HAP-1 (cell line): ENCODE results near the gene ERC2.

Source experiments
- DNase-seq, 2 experiments: peaks; one replicate each; pipeline ENCODE4 v3.0.0-alpha.2; 2016 to 2020; ENCODE audit warnings: low spot score in 2 of 2
- H3K27me3 ChIP-seq: fragments of 250-450 bp; sonication (Bioruptor Pico); 2 replicates; pipeline ENCODE4 v1.5.1; 2020; ENCODE audit warnings: low read depth, mild to moderate bottlenecking, moderate library complexity
- H3K36me3 ChIP-seq: fragments of 250-450 bp; sonication (Bioruptor Pico); replicated peaks from 2 replicates; pipeline ENCODE4 v1.5.1; 2020; ENCODE audit warnings: mild to moderate bottlenecking
- H3K4me1 ChIP-seq: fragments of 250-450 bp; sonication (Bioruptor Pico); 2 replicates; pipeline ENCODE4 v1.5.1; 2020; ENCODE audit warnings: mild to moderate bottlenecking
- H3K4me3 ChIP-seq: fragments of 250-450 bp; sonication (Bioruptor Pico); 2 replicates; pipeline ENCODE4 v1.5.1; 2020; ENCODE audit warnings: mild to moderate bottlenecking, moderate library complexity
- H3K9me3 ChIP-seq: fragments of 250-450 bp; sonication (Bioruptor Pico); 2 replicates; pipeline ENCODE4 v1.5.1; 2020; ENCODE audit warnings: mild to moderate bottlenecking, moderate library complexity
- in situ Hi-C: fragments of 300-500 bp; cut with MboI; formaldehyde crosslinking; loops from 3 replicates; pipeline ENCODE4 v1.14.3; 2020; ENCODE audit warnings: low sequenced_read_pairs, inconsistent platforms, mixed read lengths

The ERC2 gene

DNA sequence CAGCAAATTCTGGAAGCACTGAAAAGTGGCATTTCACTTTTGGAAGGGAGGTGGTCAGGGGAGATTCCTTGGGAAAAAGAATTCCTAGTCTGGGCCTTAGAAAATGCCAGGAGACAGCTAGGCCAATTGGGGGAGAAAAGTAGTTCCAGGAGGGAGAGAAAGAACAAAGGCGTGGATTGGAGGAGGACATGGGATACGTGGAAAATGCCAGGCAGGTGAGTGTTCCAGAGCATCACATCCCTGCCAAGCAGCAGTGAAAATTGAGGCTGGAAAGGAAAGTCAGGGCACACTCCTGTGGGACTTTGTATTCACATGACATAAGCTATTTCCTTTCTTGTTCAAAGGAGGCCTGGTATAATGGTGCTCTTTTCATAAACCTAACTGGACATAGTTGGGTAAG lies 846.6 kb downstream of the ERC2 start:
- Histone ChIP-seq H3K36me3 (no peaks in the 10 kb centered on the region), H3K9me3 (no peaks in the 10 kb centered on the region), H3K4me3 (no peak overlapping the region), H3K27me3 (no peaks in the 10 kb centered on the region), H3K4me1 (peaks cover 11% of the 10 kb centered on the region)
- in situ Hi-C loops = no loop called here
- DNase-seq = no peak

GRCh38 chr3:55621026-55621422 lies 847.2 kb downstream of the ERC2 start:
- in situ Hi-C loops = no loop called here
- no peak for DNase-seq
- H3K4me3 ChIP-seq = no peak overlapping the region
- no peaks in the 10 kb centered on the region for H3K9me3 ChIP-seq
- peaks cover 5% of the 10 kb centered on the region for H3K4me1 ChIP-seq
- H3K27me3 ChIP-seq = no peaks in the 10 kb centered on the region
- H3K36me3 ChIP-seq = no peaks in the 10 kb centered on the region

- Histone ChIP-seq H3K27me3 (no peaks in the 10 kb centered on the region), H3K9me3 (no peaks in the 10 kb centered on the region), H3K4me3 (no peak overlapping the region), H3K4me1 (no peaks in the 10 kb centered on the region; the same call in 1 of the 2 replicates), H3K36me3 (no peaks in the 10 kb centered on the region)
- in situ Hi-C loops = no loop called here
- no peak for DNase-seq
Measured at GRCh38 chr3:55620351-55621025, 847.8 kb downstream of the ERC2 start.

GRCh38 chr3:55619046-55619808 lies 849.0 kb downstream of the ERC2 start:
- no peaks in the 10 kb centered on the region for H3K27me3 ChIP-seq
- H3K4me1 ChIP-seq = no peaks in the 10 kb centered on the region
- DNase-seq = no peak
- H3K36me3 ChIP-seq = no peaks in the 10 kb centered on the region
- H3K4me3 ChIP-seq = no peak overlapping the region
- no peaks in the 10 kb centered on the region for H3K9me3 ChIP-seq
- in situ Hi-C loops = no loop called here

- in situ Hi-C loops = no loop called here
- Histone ChIP-seq H3K36me3 (no peaks in the 10 kb centered on the region), H3K4me3 (no peak overlapping the region), H3K4me1 (no peaks in the 10 kb centered on the region), H3K27me3 (no peaks in the 10 kb centered on the region), H3K9me3 (no peaks in the 10 kb centered on the region)
- DNase-seq = no peak
Measured at GRCh38 chr3:55617385-55617784, 850.9 kb downstream of the ERC2 start.

- Histone ChIP-seq H3K9me3 (no peaks in the 10 kb centered on the region), H3K4me1 (no peaks in the 10 kb centered on the region), H3K36me3 (no peaks in the 10 kb centered on the region), H3K4me3 (no peak overlapping the region), H3K27me3 (no peaks in the 10 kb centered on the region)
- DNase-seq = no peak
- in situ Hi-C loops = no loop called here
Measured at GRCh38 chr3:55616803-55617202, 851.5 kb downstream of the ERC2 start.

GRCh38 chr3:55615694-55616295 lies 852.5 kb downstream of the ERC2 start:
- Histone ChIP-seq H3K4me1 (peaks cover 4% of the 10 kb centered on the region; the same call in 1 of the 2 replicates), H3K9me3 (no peaks in the 10 kb centered on the region), H3K36me3 (no peaks in the 10 kb centered on the region), H3K27me3 (no peaks in the 10 kb centered on the region), H3K4me3 (no peak overlapping the region)
- DNase-seq = no peak
- in situ Hi-C loops = no loop called here

- peaks cover 6% of the 10 kb centered on the region; the same call in 1 of the 2 replicates for H3K4me1 ChIP-seq
- H3K4me3 ChIP-seq = no peak overlapping the region
- H3K9me3 ChIP-seq = no peaks in the 10 kb centered on the region
- no peaks in the 10 kb centered on the region for H3K36me3 ChIP-seq
- no peaks in the 10 kb centered on the region for H3K27me3 ChIP-seq
- DNase-seq = no peak
- in situ Hi-C loops = no loop called here
Measured at GRCh38 chr3:55615039-55615693, 853.1 kb downstream of the ERC2 start.

DNA sequence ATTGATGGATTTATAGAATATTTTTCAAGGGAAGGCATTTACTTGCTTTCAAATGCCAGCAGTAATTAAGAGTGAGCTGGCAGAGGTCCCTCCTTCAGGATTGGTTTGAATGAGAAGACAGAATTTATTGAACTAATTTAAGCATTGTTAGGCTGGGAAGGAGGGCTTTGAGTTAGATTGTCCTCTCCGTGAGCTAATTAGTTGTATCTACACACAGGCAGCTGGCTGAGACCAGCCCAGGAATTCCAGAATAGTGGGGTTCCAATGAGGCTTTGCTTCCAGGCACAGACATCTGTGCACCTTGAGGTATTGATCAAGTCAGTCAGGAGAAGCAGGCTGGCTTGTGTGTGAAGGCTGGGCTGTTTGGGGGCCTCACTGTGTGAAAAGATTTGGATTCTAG lies 857.1 kb downstream of the ERC2 start:
- H3K36me3 ChIP-seq = no peaks in the 10 kb centered on the region
- H3K9me3 ChIP-seq = no peaks in the 10 kb centered on the region
- in situ Hi-C loops = no loop called here

DNA sequence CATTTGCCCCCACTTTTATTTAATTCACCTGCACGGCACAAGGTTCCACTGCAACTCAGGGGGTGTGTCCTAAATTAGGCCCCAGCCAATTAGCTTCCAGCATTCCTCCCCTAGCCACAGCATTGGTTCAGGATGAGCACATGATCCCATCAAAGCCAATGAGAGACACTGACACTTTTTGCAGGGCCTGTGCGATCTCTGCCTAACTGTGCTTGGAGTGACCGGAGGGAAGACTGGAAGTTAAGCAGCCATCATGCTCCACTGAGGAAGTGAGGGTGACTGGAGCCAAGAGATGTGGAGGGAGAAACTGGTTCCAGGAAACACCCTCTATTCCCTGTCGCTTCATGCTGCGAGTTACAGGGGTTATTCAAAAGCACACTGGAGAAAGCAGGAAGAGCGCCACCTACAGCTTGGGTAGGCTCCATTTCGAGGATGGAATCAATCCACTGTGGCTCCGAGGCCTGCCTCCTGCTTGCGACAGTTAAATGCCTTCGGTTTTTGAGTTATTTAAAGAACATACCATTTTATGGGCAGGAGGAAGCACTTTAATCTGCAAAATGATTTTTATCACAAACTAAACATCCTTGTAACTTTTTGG lies 858.9 kb downstream of the ERC2 start:
- H3K27me3 ChIP-seq = no peaks in the 10 kb centered on the region
- peak in 1 of 2 experiments; percentile 21 for DNase-seq
- no peaks in the 10 kb centered on the region for H3K9me3 ChIP-seq
- in situ Hi-C loops = no loop called here
- H3K4me3 ChIP-seq = no peak overlapping the region
- H3K4me1 ChIP-seq = peaks cover 6% of the 10 kb centered on the region; the same call in 1 of the 2 replicates
- H3K36me3 ChIP-seq = no peaks in the 10 kb centered on the region

More for the DNA sequence above, 857.1 kb downstream of the ERC2 start:
- H3K4me3 ChIP-seq = no peak overlapping the region
- H3K27me3 ChIP-seq = no peaks in the 10 kb centered on the region
- peaks cover 6% of the 10 kb centered on the region; the same call in 1 of the 2 replicates for H3K4me1 ChIP-seq
- DNase-seq = no peak

GRCh38 chr3:55608301-55608937 lies 859.8 kb downstream of the ERC2 start:
- Histone ChIP-seq H3K27me3 (no peaks in the 10 kb centered on the region), H3K9me3 (no peaks in the 10 kb centered on the region), H3K36me3 (no peaks in the 10 kb centered on the region), H3K4me1 (peaks cover 6% of the 10 kb centered on the region; the same call in 1 of the 2 replicates), H3K4me3 (no peak overlapping the region)
- no peak for DNase-seq
- in situ Hi-C loops = no loop called here

DNA sequence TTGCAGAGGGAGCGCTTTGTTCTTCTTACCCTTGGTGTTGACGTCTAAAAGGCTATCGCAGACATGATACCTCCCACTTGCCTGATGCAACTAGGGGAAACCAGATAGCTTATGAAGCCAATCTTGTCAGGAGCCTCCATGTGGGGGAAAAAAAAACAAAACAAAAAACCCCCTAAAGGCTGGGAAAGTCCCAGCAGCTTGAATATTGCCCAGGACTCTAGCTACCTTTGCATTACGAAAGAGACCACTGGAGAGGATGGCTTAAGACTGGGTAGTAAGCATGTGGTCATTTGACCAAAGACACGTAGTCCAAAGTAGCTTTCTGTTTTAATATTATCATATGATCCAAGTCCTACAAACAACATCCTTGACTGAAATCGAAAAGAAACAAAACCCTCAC lies 860.4 kb downstream of the ERC2 start:
- H3K27me3 ChIP-seq = no peaks in the 10 kb centered on the region
- H3K36me3 ChIP-seq = no peaks in the 10 kb centered on the region
- H3K4me1 ChIP-seq = peaks cover 6% of the 10 kb centered on the region; the same call in 1 of the 2 replicates
- H3K4me3 ChIP-seq = no peak overlapping the region
- no peak for DNase-seq
- in situ Hi-C loops = no loop called here
- H3K9me3 ChIP-seq = no peaks in the 10 kb centered on the region

DNA sequence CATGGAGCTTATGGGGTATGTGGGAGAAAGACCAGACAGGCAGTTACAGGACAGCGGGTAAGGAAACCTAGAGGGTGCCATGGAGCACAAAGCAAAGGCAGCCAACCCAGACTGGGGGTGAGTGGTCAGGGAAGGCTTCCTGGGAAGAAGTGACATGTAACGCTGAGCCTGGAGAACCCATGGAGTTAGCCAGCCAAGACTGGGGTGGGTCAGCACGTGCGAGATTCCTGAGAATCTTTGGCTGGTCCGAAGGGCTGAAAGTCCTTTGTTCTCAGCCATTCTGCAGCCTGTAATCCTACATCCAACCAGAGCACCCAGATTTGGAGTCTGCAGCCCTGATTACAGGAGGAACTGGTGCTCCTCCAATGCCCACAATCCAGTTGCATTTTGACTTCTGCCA lies 861.1 kb downstream of the ERC2 start:
- Histone ChIP-seq H3K4me3 (no peak overlapping the region), H3K4me1 (peaks cover 6% of the 10 kb centered on the region; the same call in 1 of the 2 replicates), H3K36me3 (no peaks in the 10 kb centered on the region), H3K9me3 (no peaks in the 10 kb centered on the region), H3K27me3 (no peaks in the 10 kb centered on the region)
- DNase-seq = no peak
- in situ Hi-C loops = no loop called here
